HG03565 (cell line): ENCODE measurements around the gene MC4R.
"Not testable (repeated sequence)": the region's sequence is repeated elsewhere in the genome, so short reads cannot be mapped to it uniquely, and the experiment has no call there.

Source experiments
- ATAC-seq: cut with Tn5 transposase; IDR thresholded peaks from one replicate; pipeline ENCODE4 v1.9.1; 2021; ENCODE audit warnings: mild to moderate bottlenecking, moderate library complexity; ENCODE audit not compliant: unreplicated experiment

Gene MC4R

GRCh38 chr18:60372596-60372995, at the start of gene MC4R:
TSS of gene MC4R (minus strand) at chr18:60372775. CDS start at chr18:60372349, 426 bp downstream.
- ATAC-seq = no peak

- ATAC-seq = not testable (repeated sequence)
These were observed 49.7 kb upstream of the MC4R start for GRCh38 chr18:60422306-60422705.

DNA sequence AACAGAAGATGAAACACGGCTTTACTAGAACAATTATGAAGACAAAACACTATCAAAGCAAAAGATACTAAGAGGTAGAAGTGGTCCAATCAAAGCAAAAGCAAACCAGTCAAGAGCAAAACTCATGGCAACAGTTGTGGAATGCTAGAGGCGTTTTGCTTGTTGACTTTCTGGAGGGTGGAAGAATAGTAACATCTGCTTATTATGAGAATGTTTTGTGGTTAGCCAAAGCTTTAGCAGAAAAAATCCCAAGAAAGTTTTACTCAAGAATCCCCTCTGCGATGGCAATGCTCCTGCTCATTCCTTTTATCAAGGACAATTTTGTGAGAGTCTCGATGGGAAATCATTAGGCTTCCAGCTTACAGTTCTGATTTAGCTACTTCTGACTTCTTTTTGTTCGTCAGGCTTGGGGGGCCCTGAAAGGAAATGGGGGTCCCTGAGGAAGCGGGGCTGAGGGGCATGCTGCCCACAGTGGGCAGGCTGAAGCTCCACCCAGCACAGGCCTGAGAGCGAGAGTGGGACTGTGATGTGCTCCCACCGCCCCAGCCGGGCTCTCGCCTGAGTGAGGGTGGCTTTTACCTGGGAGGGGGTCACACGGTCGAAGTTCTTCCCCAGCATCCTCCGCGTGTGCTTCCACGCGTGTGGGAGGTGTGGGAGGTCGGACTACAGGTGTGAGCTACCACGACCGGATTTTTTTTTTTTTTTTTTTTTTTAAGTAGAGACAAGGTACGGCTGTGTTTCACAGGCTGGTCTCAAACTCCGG, 49.0 kb upstream of the MC4R start:
- no peak for ATAC-seq

DNA sequence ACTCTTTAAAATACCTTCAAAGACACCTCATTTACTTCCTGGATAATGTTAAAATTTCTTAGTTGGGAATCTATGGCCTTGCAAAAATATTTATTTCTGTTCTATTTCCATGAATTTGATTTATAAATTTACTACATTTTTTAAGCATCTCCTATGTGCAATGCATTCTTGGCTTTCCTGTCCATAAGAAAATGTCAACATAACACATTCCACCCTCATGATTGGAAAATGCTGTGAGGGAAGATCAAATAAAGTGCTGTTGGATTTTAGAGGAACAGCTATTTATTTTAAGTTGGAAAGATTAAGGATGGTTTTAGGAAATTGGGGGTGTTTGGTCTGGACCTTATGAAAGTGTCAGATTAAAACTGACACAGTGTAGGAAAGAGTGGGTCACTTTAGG, 45.4 kb upstream of the MC4R start:
- no peak for ATAC-seq

DNA sequence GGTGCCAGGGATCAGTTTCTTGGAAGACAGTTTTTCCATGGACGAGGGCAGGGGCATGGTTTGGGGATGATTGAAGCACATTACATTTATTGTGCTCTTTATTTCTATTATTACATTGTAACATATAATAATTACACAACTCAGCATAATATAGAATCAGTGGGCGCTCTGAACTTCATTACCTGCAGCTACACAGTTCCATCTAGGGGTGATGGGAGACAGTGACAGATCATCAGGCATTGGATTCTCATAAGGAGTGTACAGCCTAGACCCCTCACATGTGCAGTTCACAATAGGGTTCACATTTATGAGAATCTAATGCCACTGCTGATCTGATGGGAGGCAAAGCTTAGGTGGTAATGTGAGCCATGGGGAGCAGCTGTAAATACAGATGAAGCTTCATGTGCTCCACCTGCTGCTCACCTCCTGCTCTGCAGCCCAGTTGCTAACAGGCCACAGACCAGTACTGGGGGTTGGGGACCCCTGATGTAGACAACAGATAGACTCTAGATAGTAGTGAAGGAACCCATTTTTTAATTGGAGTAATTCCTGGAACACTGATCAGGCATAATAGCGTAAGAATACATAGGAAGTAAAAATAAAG, 41.5 kb upstream of the MC4R start:
- ATAC-seq = no peak

DNA sequence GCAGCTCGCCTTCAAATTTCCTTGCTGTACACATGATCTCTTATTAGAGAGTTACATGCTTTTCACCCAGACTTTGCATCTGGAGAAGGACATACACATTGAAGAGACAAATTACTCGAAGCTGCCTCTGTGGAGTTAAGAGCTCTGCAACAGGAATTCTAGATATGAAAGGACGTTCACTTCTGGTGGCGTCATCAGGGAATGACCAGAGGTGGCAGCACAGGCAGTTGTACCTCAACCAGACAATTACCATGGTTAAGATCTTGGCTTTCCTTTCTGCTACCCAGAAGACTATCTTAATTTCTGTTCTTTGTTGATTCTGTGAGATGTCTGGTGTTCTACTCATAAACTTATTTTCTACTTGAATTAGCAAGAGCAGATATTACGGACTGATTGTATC, 39.1 kb upstream of the MC4R start:
- no peak for ATAC-seq

- no peak for ATAC-seq
These were observed 34.1 kb upstream of the MC4R start for GRCh38 chr18:60406721-60407120.

DNA sequence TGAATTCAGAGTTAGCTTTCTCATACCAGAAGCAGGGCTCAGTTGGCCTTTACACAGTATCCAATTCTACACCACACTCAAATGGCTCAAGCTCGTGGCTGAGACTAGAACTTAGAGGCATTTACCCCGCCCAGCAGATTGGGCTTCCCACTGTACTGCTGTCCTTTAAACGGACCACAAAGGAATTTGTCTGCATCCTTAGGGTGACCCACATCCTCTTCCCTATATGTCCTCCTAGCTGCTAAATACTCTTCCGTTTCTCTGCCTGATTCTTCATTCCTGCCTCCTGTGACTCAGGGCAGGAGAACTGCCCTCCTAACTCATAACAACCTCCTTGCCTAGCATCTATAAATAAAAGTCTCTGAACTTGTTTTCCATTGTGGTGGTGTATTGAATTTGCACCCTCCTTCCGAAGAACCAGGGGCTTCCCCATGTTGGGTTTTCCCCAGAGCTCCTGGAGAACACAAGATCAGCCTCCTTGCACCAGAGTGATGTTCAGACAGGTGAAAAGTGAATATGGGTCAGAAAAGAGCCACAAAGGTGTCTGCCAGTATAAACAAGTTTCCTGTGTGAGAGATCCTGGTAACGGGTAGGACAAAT, 32.0 kb upstream of the MC4R start:
- no peak for ATAC-seq

GRCh38 chr18:60401346-60401745, 28.8 kb upstream of the MC4R start:
- no peak for ATAC-seq

DNA sequence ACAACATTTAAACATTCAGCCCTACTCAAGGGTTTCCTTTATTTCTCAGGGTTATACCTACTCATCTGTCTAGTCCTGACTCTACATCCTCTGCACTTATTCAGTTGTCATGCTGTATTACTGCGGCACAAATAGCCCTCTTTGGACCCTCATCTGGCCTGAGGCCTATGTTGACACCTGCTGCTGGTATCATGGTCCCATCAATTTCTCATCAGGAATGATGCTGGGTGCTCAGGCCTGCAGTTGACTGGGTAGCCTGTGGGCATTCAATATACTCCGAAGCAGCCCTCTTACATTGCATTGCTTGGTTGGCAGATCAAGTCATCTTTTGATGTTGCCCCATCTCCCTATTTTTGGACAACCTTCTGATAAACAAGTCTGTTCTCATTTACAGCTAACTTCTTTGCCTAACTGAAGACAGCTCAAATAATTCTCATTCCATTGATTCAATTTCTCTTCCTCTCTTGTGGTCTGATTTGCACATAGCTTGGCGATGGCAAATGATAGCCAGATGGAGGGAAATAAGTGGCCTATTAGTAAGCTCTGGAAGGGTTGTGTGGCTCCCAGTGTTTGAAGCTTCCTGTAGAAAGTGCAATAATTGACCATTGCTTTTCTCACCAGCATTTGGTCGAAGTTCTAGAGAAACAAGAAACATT, 19.1 kb upstream of the MC4R start:
- ATAC-seq = no peak

- no peak for ATAC-seq
These were observed 16.7 kb upstream of the MC4R start for GRCh38 chr18:60389314-60389713.

DNA sequence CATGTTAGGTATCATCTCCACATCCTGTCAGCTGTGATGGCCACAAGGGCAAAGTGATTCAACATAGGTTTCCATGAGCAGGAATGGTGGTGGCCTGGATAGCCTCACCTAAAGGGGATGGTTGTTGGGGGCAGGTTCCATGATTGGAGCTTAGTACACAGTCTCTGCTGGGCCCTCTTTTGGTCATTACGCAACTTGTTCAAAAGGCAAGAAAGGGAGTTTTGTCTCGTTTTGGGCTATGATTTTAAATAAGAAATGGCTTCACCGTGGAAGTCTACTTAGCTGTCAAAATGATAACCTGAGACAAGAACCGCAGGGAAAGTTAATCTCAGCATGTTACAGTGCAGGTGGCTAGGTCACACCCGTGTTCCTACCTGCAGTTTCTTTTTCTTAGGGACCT, 13.1 kb upstream of the MC4R start:
- ATAC-seq = no peak

GRCh38 chr18:60383893-60384292, 11.3 kb upstream of the MC4R start:
- ATAC-seq = no peak

DNA sequence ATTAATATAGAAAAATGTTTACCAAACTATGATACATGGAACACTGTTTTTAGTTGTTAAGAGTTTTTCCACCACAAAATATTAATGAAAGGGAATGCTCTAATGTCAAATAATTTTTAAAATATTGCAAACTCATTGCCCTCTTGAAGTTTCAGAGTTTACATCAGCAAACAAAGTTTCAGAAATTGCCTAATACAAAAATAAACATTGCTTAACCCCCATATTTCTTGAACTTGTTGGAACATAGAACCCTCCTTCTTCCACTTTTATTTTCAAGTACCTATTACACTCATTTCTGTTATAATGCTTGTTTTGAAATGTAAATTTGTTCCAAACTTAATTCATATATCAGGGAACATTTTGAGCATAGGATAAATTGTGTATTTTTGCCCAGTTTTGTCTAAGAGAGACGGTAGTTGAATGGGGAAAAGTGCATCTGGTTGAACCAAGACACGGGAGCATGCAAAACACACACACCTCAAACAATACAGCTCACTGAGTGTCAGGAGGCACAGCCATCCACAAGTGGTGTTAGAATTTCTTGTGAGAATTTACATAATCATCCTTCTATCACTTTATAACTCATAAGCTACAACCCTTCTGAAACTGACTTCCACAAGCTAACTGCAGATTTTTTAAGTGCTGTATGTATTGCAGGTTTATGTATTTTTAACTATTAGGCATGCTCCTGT, 5.3 kb upstream of the MC4R start:
- no peak for ATAC-seq

DNA sequence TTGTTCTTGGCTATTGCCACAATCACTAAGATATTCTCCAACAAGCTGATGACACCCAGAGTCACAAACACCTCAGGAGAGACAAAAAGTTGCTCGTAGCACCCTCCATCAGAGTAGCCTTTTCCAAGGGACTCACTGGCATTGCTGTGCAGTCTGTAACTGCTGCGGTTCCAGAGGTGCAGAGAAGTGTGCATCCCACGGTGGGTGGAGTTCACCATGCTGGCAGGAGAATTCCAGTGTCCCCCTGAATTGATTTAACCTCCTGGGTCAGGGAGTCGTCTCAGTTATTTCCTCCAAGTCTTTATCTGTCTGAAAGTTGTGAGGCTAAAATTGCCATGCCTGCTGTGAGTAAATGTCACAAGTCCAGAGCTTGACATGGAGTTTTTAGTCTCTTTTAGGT, 443 bp downstream of the MC4R start:
- ATAC-seq = no peak

- ATAC-seq = no peak
These were observed 14.1 kb downstream of the MC4R start for GRCh38 chr18:60358516-60358915.

GRCh38 chr18:60350941-60351340, 21.6 kb downstream of the MC4R start:
- no peak for ATAC-seq

DNA sequence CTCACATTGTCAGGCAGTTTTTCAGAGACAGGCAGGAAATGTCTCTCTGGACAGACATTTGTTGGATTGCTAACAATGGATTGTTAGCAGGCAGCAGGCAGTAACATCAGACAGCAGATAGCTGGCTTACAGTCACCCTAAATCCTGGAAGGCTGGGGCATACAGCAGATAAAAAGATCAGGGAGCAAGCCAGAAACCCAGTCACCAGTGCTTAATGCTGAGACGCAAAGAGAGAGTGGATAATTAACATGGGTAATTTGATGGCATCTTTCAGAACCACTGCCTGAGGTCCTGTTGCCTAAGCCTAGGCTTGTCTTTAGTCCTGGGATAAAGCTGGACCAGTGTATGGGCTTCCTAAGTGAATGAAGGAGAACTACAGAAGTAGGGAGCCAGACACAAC, 22.4 kb downstream of the MC4R start:
- no peak for ATAC-seq

- ATAC-seq = no peak
These were observed 25.0 kb downstream of the MC4R start for GRCh38 chr18:60347526-60348045.

- no peak for ATAC-seq
These were observed 33.6 kb downstream of the MC4R start for GRCh38 chr18:60339018-60339417.

GRCh38 chr18:60331890-60332289, 40.7 kb downstream of the MC4R start:
- no peak for ATAC-seq
